Hematopoietic multipotent progenitor cell treated with erythropoietin and hydrocortisone succinate and interleukin-3 and kit ligand, for 4 days (in vitro differentiated cells): ENCODE measurements around the gene APOBEC3F.
"Not testable (repeated sequence)": the region's sequence is repeated elsewhere in the genome, so short reads cannot be mapped to it uniquely, and the experiment has no call there.

ENCODE experiments used
- DNase-seq: peaks from one replicate; pipeline ENCODE4 v3.0.0-alpha.2; 2015

The APOBEC3F gene

DNA sequence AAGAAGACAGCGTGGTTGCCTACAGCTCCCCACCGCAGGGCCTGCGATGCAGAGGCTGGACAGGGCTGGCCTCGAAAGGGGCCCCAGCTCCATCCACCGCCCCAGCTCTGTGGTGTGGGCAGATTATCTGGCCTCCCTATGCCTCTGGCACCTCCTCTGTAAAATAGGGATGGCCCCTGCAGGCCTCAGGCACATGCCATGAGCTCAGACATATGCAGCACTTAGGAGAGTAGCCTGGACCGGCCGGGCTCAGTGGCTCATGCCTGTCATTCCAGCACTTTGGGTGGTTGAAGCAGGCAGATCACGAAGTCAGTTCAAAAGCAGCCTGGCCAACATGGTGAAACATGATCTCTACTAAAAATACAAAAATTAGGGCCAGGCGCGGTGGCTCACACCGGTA lies 12.4 kb upstream of the APOBEC3F start:
- no peak for DNase-seq

DNA sequence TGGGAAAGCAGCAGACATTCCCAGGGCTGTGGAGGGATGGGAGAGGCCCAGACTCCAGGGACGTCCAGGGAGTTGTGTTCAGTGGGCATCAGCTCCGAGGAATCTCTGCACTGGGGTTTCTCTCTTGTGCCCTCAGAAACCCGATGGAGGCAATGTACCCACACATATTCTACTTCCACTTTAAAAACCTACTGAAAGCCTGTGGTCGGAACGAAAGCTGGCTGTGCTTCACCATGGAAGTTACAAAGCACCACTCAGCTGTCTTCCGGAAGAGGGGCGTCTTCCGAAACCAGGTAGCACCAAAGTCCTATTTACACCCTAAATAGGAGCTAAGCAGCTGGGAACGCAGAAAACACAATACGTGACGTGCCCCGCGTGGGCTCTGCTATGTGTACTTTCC lies 11.4 kb upstream of the APOBEC3F start:
- DNase-seq: no peak

DNA sequence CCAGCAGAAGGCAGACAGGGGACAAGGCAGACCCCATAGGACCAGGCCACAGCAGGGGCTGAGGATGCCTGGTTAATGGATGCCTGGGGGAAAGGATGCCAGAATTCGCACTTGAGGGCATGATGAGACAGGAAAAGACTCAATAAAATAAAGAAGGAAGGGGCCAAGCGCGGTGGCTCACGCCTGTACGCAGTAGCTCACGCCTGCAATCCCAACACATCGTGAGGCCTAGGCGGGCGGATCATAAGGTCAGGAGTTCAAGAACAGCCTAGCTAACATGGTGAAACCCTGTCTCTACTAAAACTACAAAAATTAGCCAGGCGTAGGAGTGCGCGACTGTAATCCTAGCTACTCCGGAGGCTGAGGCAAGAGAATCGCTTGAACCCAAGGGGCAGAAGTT lies 10.0 kb upstream of the APOBEC3F start:
- DNase-seq: no peak

DNA sequence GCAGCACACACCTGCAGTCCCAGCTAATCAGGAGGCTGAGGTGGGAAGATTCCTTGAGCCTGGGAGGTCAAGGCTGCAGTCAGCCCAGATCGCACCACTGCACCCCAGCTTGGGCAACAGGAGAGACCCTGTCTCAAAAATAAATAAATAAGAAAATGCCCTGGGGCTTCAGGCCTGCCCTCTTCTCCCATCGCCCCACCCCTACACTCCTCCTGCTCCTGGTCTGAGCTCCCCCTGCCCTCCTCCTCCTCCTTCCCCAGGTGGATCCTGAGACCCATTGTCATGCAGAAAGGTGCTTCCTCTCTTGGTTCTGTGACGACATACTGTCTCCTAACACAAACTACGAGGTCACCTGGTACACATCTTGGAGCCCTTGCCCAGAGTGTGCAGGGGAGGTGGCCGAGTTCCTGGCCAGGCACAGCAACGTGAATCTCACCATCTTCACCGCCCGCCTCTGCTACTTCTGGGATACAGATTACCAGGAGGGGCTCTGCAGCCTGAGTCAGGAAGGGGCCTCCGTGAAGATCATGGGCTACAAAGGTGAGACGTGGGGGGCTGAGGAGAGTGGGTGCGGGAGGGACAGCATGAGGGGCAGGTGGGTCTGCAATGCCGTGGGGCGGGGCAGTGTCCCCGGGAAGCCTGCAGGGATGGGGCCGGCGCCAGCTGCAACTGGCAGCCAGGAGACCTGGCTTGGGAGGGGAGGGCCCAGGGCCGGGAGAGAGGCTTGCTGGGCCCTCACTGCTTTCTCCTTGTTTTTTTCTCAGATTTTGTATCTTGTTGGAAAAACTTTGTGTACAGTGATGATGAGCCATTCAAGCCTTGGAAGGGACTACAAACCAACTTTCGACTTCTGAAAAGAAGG lies 9.0 kb upstream of the APOBEC3F start:
- DNase-seq: not testable (repeated sequence)

DNA sequence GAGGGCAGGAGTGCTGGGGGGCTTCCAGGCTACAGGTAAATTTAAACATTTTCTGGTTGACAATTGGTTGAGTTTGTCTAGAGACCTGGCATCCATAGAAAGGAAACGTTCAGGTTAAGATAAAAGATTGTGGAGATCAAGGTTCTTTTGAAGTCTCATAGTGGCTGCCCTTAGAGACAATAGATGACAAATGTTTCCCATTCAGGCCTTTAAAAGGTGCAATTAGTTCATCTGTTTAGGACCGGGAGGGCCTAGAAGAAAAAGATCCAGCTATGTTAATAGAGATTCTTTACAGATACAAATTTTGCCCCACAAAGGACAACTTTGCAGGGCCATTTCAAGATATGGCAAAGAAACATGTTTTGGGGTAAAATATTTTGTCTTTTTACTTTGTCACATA lies 3.6 kb upstream of the APOBEC3F start:
- not testable (repeated sequence) for DNase-seq

DNA sequence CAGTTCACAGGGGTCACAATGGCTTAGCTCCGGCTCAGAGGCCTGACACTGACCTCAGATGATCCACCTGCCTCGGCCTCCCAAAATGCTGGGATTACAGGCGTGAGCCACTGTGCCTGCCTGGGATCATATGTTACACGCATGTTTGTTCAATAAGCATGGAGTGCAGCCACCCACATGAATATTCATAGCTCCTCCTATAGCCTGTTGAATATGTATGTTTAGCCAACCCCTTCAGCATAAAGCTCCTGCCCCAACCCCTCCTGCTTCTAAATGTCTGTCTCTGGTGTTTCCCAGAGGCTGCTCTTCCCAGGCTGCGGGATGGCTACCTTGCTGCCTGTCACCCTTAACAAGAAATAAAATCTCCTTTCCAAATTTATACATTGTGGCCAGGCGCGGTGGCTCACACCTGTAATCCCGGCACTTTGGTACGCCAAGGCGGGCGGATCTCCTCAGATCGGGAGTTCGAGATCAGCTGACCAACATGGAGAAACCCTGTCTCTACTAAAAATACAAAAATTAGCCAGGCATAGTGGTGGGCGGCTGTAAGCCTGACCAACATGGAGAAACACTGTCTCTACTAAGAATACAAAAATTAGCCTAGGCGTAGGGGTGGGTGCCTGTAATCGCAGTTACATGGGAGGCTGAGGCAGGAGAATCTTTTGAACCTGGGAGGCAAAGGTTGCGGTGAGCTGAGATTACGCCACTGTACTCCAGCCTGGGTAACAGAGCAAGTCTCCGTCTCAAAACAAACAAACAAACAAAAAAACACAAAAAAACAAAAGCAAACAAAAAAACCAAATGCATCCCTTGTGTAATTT lies 1.1 kb upstream of the APOBEC3F start:
- no peak for DNase-seq

DNA sequence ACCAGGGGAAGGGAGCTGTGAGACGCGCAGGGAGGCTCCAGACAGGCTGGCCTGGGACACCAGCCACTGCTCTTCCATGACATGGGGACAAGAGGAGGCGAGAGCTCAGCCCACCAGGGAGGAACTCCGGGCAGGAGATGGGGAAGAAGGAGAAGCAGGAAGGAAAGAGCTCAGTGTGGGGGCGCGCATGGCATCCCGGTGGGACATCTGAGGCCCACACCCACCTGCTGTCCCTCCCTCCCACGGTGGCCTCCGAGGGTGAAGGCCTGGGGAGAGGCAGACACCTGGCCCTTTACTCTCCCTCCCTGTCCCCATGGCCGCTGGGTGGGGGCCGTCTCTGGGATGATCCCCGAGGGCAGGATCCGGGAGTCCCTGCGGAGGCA lies 518 bp upstream of the APOBEC3F start:
- not testable (repeated sequence) for DNase-seq

DNA sequence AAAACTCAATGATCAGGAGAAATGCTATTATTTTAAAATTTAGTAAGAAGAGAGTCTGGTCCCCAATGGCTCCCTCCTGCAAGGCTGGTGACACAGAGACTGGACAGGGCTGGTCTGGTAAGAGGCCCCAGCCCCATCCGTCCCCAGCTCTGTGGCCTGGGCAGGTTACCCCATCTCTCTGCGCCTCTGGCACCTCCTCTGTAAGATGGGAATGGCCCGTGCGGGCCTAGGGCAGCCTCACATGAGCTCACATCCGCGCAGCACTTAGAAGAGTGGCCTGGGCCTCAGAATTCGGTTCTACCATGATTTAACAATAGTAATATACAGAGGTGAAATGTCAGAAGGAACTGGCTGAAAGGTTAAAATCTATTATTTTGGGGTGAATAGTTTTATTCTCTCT lies 1.2 kb downstream of the APOBEC3F start:
- DNase-seq: no peak

DNA sequence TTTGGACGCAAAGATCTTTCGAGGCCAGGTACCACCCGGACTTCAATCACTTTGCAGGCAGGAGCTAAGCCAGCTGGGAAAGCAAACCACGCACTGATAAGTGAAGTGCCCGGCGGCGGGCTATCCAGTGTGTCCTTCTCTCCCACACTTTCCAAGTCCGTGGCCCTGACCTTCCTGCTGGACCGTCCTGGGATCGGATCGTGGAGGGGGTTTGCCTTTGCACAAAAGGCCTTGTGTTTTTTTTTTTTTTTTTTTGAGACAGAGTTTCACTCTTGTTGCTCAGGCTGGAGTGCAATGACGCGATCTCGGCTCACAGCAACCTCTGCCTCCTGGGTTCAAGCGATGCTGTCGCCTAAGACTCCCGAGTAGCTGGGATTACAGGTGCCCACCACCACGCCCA lies 2.4 kb downstream of the APOBEC3F start:
- not testable (repeated sequence) for DNase-seq

DNA sequence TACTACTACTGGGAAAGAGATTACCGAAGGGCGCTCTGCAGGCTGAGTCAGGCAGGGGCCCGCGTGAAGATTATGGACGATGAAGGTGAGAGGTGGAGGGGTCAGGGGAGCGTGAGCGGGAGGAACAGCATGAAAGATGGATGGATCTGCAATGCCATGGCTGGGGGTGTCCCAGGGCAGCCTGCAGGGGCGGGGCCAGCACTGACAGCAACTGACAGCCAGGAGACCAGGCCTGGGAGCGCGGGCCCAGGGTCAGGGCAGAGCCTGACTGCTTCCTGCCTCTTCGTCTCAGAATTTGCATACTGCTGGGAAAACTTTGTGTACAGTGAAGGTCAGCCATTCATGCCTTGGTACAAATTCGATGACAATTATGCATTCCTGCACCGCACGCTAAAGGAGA lies 4.5 kb downstream of the APOBEC3F start:
- not testable (repeated sequence) for DNase-seq

DNA sequence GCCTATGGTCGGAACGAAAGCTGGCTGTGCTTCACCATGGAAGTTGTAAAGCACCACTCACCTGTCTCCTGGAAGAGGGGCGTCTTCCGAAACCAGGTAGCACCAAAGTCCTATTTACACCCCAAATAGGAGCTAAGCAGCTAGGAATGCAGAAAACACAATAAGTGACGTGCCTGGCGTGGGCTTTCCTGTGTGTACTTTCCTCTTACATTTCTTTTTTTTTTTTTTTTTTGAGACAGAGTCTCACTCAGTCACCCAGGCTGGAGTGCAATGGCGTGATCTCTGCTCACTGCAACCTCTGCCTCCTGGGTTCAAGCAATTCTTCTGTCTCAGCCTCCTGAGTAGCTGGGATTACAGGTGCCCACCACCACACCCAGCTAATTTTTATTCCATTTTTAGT lies 8.8 kb downstream of the APOBEC3F start:
- not testable (repeated sequence) for DNase-seq

DNA sequence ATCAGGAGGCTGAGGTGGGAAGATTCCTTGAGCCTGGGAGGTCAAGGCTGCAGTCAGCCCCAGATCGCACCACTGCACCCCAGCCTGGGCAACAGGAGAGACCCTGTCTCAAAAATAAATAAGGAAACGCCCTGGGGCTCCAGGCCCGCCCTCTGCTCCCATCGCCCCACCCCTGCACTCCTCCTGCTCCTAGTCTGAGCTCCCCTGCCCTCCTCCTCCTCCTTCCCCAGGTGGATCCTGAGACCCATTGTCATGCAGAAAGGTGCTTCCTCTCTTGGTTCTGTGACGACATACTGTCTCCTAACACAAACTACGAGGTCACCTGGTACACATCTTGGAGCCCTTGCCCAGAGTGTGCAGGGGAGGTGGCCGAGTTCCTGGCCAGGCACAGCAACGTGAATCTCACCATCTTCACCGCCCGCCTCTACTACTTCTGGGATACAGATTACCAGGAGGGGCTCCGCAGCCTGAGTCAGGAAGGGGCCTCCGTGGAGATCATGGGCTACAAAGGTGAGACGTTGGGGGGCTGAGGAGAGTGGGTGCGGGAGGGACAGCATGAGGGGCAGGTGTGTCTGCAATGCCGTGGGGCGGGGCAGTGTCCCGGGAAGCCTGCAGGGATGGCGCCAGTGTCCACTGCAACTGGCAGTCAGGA lies 11.3 kb downstream of the APOBEC3F start:
- not testable (repeated sequence) for DNase-seq

DNA sequence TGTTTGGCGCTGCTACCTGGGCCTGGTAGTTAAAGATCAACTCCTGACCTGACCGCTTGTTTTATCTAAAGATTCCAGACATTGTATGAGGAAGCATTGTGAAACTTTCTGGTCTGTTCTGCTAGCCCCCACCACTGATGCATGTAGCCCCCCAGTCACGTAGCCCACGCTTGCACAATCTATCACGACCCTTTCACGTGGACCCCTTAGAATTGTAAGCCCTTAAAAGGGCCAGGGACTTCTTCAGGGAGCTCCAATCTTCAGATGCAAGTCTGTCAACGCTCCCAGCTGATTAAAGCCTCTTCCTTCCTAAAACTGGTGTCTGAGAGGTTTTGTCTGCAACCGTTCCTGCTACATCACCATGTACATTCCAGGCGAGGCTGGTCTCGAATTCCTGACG lies 15.0 kb downstream of the APOBEC3F start:
- no peak for DNase-seq

DNA sequence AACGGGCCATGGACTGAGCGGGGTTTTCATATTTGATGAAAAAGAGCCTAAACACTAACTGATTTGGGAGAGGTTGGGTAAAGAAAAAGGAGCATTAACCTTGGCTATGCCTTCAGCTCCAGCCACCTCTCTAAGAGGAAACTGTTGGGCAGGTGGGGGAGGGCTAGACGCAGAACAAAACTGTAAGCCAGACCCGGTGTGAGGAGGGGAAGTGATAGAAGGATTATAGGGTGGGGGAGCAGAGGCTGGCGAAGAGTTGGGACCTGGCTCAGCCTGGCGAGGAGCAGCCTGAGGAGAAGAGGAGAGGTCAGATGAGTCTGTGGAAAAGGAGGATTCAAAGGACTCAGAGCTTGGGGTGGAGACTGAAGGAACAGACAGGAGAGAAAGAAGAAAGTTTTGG lies 20.6 kb downstream of the APOBEC3F start:
- DNase-seq: not testable (repeated sequence)

DNA sequence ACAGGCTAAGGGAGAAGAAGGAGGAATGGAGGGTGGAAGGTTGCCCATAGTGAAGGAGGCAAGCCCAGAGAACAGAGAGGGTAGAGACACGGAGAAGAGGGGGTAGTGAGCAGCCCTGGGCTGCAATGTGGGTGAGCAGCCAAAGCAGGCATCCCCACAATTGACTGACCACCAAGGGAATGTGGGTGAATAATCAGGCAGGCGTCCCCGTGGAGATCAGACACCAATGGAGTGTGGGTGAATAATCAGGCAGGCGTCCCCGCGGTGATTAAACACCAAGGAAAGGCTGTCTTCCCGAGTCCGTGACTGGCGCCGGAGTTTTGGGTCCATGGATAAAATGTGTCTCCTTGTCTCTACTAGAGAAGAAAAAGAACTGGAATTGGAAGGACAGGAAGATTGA lies 21.3 kb downstream of the APOBEC3F start:
- not testable (repeated sequence) for DNase-seq

DNA sequence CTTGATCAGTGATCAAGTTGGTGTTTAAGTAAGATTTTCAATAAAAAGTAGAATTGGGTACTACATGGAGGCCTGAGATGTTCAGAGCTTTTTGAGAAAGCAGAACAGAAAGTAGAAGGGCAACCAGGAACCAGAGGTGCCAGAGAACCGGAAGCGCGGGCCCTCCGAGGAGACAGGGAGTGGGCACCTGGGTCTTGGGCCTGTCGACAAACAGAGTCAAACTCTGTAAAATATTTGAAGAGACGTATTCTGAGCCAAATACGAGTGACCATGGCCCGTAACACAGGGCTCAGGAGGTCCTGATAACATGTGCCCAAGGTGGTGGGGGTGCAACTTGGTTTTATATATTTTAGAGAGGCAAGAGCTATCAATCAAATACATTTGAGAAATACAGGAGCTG lies 23.2 kb downstream of the APOBEC3F start:
- not testable (repeated sequence) for DNase-seq

DNA sequence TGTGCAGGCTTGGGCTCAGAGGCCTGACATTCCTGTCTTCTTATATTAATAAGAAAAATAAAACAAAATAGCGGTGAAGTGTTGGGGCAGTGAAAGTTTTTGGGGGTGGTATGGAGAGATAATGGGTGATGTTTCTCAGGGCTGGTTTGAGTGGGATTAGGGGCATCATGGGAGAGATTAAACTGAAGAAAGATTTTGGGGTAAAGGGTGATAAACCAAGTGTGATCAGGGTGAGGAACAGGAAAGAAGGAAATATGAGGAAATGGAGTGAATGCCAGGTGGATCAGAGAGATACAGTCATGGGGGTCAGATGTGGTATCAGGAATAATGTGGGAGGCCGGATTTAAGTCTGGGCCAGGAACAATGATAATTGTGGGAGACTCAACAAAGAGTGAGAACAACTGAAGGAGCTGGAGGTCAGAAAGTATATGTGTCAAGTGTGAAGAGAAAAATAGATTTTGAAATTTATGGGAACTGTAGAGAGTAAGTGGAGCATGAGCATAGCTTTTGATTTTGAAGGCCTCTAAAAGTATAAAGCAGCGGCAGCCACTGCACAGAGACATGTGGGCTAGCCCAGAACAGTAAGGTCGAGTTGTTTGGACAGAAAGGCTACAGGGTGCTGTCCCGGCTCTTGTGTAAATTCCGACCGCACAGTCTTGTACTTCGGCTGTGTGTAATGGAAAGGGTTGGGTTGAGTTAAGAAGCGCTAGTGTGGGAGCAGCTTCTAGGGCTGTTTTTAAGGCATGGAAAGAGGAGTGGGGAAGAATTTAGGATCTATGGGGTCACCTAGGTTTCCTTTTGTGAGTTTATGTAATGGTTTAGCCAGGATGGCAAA lies 26.0 kb downstream of the APOBEC3F start:
- not testable (repeated sequence) for DNase-seq

DNA sequence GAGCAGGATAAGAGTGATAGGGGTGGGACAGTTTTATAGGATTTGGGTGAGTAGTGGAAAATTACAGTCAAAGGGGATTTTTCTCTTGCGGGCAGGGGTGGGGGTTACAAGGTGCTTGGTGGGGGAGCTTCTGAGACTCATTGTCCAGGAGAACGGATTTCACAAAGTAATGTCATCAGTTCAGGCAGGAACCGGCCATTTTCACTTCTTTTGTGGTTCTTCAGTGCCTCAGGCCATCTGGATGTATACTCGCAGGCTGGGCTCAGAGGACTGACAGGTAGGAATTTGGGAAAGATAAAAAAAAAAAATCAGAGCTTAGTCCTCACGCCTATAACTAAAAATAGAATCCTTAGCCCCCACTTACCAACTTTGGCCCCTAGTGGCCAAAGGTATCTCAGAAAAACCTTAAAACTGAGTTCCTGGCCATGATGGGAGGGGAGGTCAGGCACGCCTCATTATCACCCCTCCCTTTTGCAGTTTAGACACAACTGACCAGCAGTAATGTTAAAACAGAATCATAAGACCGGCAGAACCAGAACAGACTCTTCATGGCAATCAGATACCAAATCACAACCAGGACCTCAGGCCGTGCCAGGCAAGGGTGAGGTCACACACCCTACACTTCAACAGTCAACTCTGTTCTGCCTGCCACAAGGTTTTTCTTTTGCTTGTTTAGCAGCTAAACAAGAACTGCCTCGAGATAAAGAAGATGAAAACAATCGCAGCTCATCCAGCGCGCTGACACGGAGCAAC lies 27.5 kb downstream of the APOBEC3F start:
- DNase-seq: no peak

DNA sequence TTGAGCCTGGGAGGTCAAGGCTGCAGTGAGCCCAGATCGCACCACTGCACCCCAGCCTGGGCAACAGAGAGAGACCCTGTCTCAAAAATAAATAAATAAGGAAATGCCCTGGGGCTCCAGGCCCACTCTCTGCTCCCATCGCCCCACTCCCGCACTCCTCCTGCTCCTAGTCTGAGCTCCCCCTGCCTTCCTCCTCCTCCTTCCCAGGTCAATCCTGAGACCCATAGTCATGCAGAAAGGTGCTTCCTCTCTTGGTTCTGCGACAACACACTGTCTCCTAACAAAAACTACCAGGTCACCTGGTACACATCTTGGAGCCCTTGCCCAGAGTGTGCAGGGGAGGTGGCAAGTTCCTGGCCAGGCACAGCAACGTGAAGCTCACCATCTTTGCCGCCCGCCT lies 29.5 kb downstream of the APOBEC3F start:
- no peak for DNase-seq

DNA sequence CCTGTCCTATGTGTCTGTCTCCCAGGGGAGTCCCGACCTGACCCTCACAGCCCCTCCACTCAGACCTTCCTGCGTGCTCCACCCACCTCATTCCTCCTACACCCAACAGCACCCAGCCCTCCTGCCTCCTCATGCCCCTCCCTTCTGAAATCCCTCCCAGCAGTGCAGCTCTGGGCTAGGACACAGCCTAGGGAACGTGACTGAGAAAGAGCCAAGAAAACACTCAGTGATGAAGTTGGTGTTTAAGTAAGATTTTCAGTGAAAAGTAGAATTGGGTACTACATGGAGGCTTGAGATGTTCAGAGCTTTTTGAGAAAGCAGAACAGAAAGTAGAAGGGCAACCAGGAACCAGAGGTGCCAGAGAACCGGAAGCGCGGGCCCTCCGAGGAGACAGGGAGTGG lies 31.9 kb downstream of the APOBEC3F start:
- DNase-seq: not testable (repeated sequence)

DNA sequence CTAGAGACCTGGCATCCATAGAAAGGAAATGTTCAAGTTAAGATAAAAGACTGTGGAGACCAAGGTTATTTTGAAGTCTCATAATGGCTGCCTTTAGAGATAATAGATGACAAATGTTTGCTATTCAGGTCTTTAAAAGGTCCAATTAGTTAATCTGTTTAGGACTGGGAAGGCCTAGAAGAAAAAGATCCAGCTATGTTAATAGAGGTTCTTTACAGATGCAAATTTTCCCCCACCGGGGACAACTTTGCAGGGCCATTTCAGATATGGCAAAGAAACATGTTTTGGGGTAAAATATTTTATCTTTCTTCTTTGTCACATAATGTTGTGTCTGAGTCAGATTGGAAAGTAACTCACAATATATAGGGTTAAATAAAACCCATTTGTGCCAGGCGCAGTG lies 33.3 kb downstream of the APOBEC3F start:
- DNase-seq: no peak
